Stimulated activated CD8-positive, alpha-beta memory T cell treated with anti-CD3 and anti-CD28 coated beads, Interleukin-7, amount 100 ng/mL, for 4 hours (primary cell): ENCODE data around the gene CKS1B.

ENCODE experiments used
- DNase-seq, 2 donors: peaks; one replicate each; pipeline ENCODE4 v3.0.0-alpha.2; 2020; ENCODE audit warnings: low read depth in 2 of 2

Gene CKS1B

GRCh38 chr1:155015527-155016230, 41.2 kb downstream of the CKS1B start:
- no peak for DNase-seq

GRCh38 chr1:155016231-155016831, 41.9 kb downstream of the CKS1B start:
- no peak for DNase-seq

- DNase-seq = peak; percentile 84 to 90
These were observed 42.8 kb downstream of the CKS1B start for GRCh38 chr1:155017041-155017945.

GRCh38 chr1:155017946-155018316, 43.5 kb downstream of the CKS1B start:
- DNase-seq = no peak

- no peak for DNase-seq
These were observed 44.3 kb downstream of the CKS1B start for GRCh38 chr1:155018617-155019348.

- no peak for DNase-seq
These were observed 45.1 kb downstream of the CKS1B start for GRCh38 chr1:155019377-155020245.

GRCh38 chr1:155022136-155022926, 47.9 kb downstream of the CKS1B start:
- no peak for DNase-seq

- DNase-seq = no peak
These were observed 48.4 kb downstream of the CKS1B start for GRCh38 chr1:155022927-155023236.

GRCh38 chr1:155023627-155024026, 49.1 kb downstream of the CKS1B start:
- DNase-seq = no peak

- DNase-seq = no peak
These were observed 49.8 kb downstream of the CKS1B start for GRCh38 chr1:155024315-155024714.

- no peak for DNase-seq
These were observed 51.7 kb downstream of the CKS1B start for GRCh38 chr1:155026154-155026553.

- DNase-seq = no peak
These were observed 52.1 kb downstream of the CKS1B start for GRCh38 chr1:155026588-155026987.
